WI38 (cell line): Measurements from ENCODE around the gene LGI4.

Source experiments
- H3K4me3 ChIP-seq: 2 replicates; pipeline ENCODE4 v1.5.1; 2011; ENCODE audit warnings: low read depth, mild to moderate bottlenecking, control low read depth, low read length
- CTCF ChIP-seq: IDR thresholded peaks from 2 replicates; pipeline ENCODE4 v1.5.1; 2012; ENCODE audit warnings: low read depth, mild to moderate bottlenecking, control low read depth, low read length

LGI4 gene

DNA sequence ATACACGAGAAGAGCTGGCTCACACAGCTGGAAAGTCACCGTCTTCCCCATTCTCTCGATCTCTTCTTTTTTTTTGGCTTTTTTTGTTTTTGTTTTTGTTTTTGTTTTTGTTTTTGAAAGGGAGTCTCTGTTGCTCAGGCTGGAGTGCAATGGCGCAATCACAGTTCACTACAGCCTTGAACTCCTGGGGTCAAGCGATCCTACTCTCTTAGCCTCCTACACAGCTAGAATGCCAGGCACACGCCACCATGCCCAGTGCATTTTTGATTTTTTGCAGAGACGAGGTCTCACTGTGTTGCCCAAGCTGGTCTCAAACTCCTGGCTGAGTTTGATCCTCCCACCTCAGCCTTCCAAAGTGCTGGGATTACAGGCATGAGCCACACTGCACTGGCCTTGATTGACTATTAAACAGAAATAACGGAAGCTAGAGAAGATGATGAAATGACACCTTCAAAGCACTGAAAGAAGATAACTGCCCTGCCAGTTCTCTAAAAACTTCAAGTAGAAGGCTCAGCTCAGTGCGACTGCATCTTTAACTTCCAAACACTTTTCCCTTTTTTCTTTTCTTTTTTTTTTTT is 15.2 kb downstream of the LGI4 start:
- H3K4me3 ChIP-seq, result no peak overlapping the region
- TF ChIP-seq CTCF, result no peak

- TF ChIP-seq CTCF, result no peak
- no peak overlapping the region for H3K4me3 ChIP-seq
Observed at GRCh38 chr19:35119091-35119490, 15.8 kb downstream of the LGI4 start.

- no peak overlapping the region for H3K4me3 ChIP-seq
Observed at GRCh38 chr19:35118268-35119020, 16.4 kb downstream of the LGI4 start.

GRCh38 chr19:35117799-35118198 is 17.1 kb downstream of the LGI4 start:
- TF ChIP-seq CTCF, result no peak
- no peak overlapping the region for H3K4me3 ChIP-seq

More at GRCh38 chr19:35118268-35119020, 16.4 kb downstream of the LGI4 start:
- TF ChIP-seq CTCF, result no peak

DNA sequence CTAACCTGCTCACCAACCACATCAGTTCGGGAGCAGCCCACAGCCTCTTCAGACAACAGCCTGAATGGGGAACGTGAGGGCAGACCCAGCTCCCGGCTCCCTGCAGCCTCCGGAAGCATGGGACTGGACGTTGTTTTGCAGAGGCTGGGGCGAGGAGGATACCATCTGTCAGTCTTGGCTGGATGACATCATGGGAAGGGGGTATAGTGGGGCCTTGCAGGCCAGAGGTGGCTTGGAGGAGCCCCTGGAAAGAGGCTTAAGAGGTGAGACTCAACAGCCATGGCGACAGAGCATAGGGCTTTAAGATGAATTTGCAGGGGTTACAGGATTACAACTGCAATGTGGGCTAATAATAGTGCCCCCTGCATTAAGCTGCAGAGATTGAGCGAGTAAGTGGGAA is 17.7 kb downstream of the LGI4 start:
- H3K4me3 ChIP-seq, result no peak overlapping the region

GRCh38 chr19:35116072-35116801 is 18.6 kb downstream of the LGI4 start:
- no peak overlapping the region for H3K4me3 ChIP-seq
- no peak for TF ChIP-seq CTCF

More for the DNA sequence above, 17.7 kb downstream of the LGI4 start:
- no peak for TF ChIP-seq CTCF
